Uterus (tissue), 4 donors: ENCODE measurements around the gene HOXB5. TPM values are rescaled to one million over a fixed set of nuclear protein-coding genes. Genes with fewer than 3 reads are reported as not detected.

ENCODE experiments used
- DNase-seq, 2 donors: peaks; one replicate each; pipeline ENCODE4 v3.0.0-alpha.2; 2019 to 2020
- H3K27ac ChIP-seq, 2 donors: fragments of 200-600 bp; sonication (generic); 1 replicate in 1 of 2; 2 replicates in 1 of 2; pipeline ENCODE4 v1.5.1; 2016 to 2018
- H3K27me3 ChIP-seq, 2 donors: fragments of 200-600 bp; sonication (generic); one replicate each; pipeline ENCODE4 v1.5.1; 2018 to 2019; ENCODE audit warnings: control low read depth in 1 of 2
- H3K36me3 ChIP-seq, 2 donors: fragments of 200-600 bp; sonication (generic); one replicate each; pipeline ENCODE4 v1.5.1; 2019; ENCODE audit warnings: control low read depth in 1 of 2
- H3K4me1 ChIP-seq, 2 donors: fragments of 200-600 bp; sonication (generic); one replicate each; pipeline ENCODE4 v1.5.1; 2018 to 2019; ENCODE audit warnings: control low read depth in 1 of 2
- H3K4me3 ChIP-seq, 2 donors: fragments of 200-600 bp; sonication (generic); 1 replicate in 1 of 2; 2 replicates in 1 of 2; pipeline ENCODE4 v1.5.1; 2018 to 2019; ENCODE audit warnings: mild to moderate bottlenecking in 1 of 2
- H3K9me3 ChIP-seq, 2 donors: fragments of 200-600 bp; sonication (generic); one replicate each; pipeline ENCODE4 v1.5.1; 2019; ENCODE audit warnings: control low read depth in 1 of 2
- POLR2A ChIP-seq, 2 donors: fragments of 450-650 bp; IDR thresholded peaks; one replicate each; pipeline ENCODE4 v1.6.1; 2016; ENCODE audit warnings: antibody characterized with exemption in 2 of 2, mild to moderate bottlenecking in 1 of 2, moderate library complexity in 1 of 2
- intact Hi-C: fragments of 100-400 bp; cut with DNase I; formaldehyde crosslinking; loops from one replicate; pipeline ENCODE4 v1.15.1; 2023; ENCODE audit warnings: low total_unique reads
- total RNA-seq, 4 donors: library from RNA; depleted of rRNA in 3 of 4; stranded (reverse); fragments of >200 nt in 3 of 4; gene quantifications; one replicate each; pipeline versions ENCODE4 v1.1.0 to v1.2.4, GENCODE V29; 2014 to 2023
- TF ChIP-seq, protein P1 (sequence below), 4 experiments: fragments of 200-600 bp in 2 of 4; fragments of 450-650 bp in 2 of 4; sonication (generic) in 2 of 4; IDR thresholded peaks; one replicate each; pipeline ENCODE4 v1.5.1; 2016 to 2019; ENCODE audit warnings: antibody characterized with exemption in 4 of 4, mild to moderate bottlenecking in 2 of 4, moderate library complexity in 1 of 4
- donor health status: DM: yes; HTN: yes; CAD: no.

HOXB5 gene
- total RNA-seq, 4 donors from 2014 or later: 0.55 to 2.5 (median 0.59) TPM; not detected in 1

DNA sequence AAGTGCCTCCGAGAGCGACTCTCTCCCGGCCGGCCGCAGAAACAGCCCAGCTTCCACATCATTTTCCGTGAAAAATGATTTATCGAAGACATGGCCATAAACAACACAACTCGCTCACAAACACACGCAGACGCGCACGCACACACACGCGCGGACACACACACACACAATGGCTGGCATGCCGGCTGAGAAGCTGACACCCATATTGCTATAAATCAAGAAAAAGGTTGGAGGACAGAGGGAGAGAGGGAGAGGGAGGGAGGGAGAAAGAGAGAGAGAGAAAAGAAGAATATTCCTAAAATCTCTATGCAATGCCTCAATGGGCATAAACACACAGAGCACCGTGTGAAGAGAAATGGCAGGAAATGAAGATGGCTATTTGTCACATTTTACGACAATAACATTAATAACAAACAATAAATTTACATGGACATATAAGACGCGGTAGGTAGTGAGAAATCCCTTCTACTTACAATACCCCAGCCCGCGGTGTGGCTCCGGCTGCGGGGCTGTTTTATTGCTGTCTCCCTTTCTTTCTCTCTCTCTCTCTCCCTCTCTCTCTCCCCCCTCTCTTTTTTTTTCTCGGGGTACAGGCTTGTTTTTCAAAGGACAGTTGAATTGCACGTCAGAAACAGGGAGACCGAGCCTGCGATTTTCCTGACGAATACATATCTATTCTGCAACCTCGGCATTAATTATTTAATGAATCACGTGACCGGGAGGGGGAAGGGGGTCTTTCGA is 24.9 kb downstream of the HOXB5 start:
- Histone ChIP-seq H3K27ac (peak overlapping the region in 1 of 2 donors; percentile 43), H3K27me3 (peaks cover 0 to 19% of the 10 kb centered on the region in 2 donors), H3K4me1 (peaks cover 0 to 5% of the 10 kb centered on the region in 2 donors), H3K4me3 (no peak overlapping the region), H3K9me3 (no peaks in the 10 kb centered on the region), H3K36me3 (no peaks in the 10 kb centered on the region)
- intact Hi-C loops: no loop called here
- TF ChIP-seq, protein P1, sequence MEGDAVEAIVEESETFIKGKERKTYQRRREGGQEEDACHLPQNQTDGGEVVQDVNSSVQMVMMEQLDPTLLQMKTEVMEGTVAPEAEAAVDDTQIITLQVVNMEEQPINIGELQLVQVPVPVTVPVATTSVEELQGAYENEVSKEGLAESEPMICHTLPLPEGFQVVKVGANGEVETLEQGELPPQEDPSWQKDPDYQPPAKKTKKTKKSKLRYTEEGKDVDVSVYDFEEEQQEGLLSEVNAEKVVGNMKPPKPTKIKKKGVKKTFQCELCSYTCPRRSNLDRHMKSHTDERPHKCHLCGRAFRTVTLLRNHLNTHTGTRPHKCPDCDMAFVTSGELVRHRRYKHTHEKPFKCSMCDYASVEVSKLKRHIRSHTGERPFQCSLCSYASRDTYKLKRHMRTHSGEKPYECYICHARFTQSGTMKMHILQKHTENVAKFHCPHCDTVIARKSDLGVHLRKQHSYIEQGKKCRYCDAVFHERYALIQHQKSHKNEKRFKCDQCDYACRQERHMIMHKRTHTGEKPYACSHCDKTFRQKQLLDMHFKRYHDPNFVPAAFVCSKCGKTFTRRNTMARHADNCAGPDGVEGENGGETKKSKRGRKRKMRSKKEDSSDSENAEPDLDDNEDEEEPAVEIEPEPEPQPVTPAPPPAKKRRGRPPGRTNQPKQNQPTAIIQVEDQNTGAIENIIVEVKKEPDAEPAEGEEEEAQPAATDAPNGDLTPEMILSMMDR (IDR thresholded peaks at IDR 0.05): no peak
- no peak for TF ChIP-seq POLR2A (IDR thresholded peaks at IDR 0.05)
- DNase-seq: no peak

DNA sequence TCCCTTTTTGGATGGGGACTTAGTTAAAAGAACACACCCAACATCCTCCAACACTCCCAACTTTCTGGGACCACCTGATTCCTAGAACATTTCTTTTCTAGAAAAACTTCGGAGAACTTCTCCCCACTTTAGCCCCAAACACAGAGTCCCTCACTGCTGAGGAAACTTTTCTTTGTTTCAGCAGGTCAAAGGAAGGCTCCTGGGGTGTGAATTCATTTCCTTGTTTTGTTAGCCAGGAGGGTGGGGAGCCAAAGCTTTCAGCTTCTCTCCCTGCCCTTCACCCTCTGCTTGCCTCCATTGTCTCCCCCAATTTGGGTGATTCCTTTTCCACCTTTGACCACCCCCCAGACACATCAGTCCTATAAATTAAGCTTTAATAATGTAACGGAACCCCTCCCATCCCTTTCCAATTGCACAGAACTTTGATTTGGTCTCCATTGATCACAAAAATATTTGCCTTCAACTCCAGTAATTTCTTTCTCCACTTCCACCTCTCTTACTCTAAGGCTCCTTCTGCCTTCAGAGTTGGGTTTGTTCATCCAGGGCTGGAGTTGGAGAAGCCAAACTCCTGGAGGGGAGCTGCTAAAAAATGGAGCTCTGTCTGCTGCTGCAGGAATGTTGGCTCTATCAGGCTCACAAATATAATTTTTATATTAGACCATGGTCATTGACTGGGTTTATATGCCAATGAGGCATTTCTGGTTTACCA is 25.8 kb downstream of the HOXB5 start:
- Histone ChIP-seq H3K27me3 (peaks cover 0 to 19% of the 10 kb centered on the region in 2 donors), H3K4me1 (peaks cover 0 to 5% of the 10 kb centered on the region in 2 donors), H3K4me3 (no peak overlapping the region), H3K27ac (peak overlapping the region in 1 of 2 donors; percentile 45), H3K36me3 (no peaks in the 10 kb centered on the region), H3K9me3 (no peaks in the 10 kb centered on the region)
- intact Hi-C loops: no loop called here
- no peak for TF ChIP-seq POLR2A (IDR thresholded peaks at IDR 0.05)
- TF ChIP-seq, protein P1 (IDR thresholded peaks at IDR 0.05): no peak
- no peak for DNase-seq

DNA sequence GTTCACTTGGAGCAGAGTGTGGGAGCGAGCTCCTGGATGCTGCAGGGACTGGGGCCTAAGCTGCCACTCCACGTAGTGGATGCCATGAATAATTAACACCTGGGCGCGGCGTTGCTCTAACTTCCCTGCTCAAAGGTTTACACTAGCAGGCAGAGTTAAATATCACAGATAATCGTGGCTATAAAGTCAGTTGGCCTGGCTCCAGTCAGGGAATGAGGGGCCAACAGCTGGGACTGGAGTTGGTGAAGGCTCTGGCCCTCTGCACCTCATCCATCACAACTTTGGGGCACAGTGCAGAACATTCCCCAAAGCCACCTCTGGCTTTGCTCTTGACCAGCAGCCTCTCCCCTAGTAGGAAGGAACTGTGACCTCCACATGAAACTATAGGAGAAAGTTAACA is 26.4 kb downstream of the HOXB5 start:
- intact Hi-C loops: no loop called here
- no peak for DNase-seq
- TF ChIP-seq POLR2A (IDR thresholded peaks at IDR 0.05): no peak
- TF ChIP-seq, protein P1 (IDR thresholded peaks at IDR 0.05): no peak
- H3K27ac ChIP-seq: peak overlapping the region in 1 of 2 donors; percentile 45
- H3K27me3 ChIP-seq: peaks cover 0 to 19% of the 10 kb centered on the region in 2 donors
- peaks cover 0 to 5% of the 10 kb centered on the region in 2 donors for H3K4me1 ChIP-seq
- no peaks in the 10 kb centered on the region for H3K9me3 ChIP-seq
- H3K4me3 ChIP-seq: no peak overlapping the region
- H3K36me3 ChIP-seq: no peaks in the 10 kb centered on the region

DNA sequence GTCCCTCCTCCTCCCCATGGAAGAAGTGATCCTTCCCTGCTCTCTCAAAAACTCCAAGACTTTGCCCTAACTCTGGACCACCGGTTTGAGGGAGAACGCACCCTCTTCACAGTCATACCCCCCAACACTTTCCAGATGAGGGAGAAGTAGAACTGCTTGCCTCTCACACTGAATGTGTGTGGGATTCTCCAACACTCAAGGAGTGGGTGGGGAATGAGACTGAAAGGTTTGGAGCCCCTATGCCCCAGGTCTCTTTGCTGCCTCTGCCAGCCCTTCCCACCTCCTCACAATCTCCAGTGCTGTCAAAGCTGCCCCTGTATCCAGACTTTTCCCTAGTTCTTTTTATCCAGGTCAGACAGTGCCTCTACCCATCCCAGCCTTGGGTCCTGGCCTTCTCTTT is 26.9 kb downstream of the HOXB5 start:
- Histone ChIP-seq H3K4me3 (no peak overlapping the region), H3K4me1 (peaks cover 0 to 5% of the 10 kb centered on the region in 2 donors), H3K9me3 (no peaks in the 10 kb centered on the region), H3K27me3 (peaks cover 0 to 19% of the 10 kb centered on the region in 2 donors), H3K27ac (no peak overlapping the region), H3K36me3 (no peaks in the 10 kb centered on the region)
- TF ChIP-seq POLR2A (IDR thresholded peaks at IDR 0.05): no peak
- TF ChIP-seq, protein P1 (IDR thresholded peaks at IDR 0.05): no peak
- intact Hi-C loops: no loop called here
- DNase-seq: no peak
